Inflammatory macrophage treated with lipopolysaccharide for 1 hour (primary cell): ENCODE data around the gene PPFIBP2.
"Not testable (repeated sequence)": the region's sequence is repeated elsewhere in the genome, so short reads cannot be mapped to it uniquely, and the experiment has no call there.

ENCODE experiments used
- DNase-seq, 2 donors: peaks; one replicate each; pipeline ENCODE4 v3.0.0-alpha.2; 2020 to 2022

The PPFIBP2 gene

GRCh38 chr11:7638710-7639642 is 125.2 kb downstream of the PPFIBP2 start:
- no peak for DNase-seq

- no peak for DNase-seq
These were observed 125.8 kb downstream of the PPFIBP2 start for GRCh38 chr11:7639643-7640025.

- DNase-seq: no peak
These were observed 127.0 kb downstream of the PPFIBP2 start for GRCh38 chr11:7640816-7641215.

GRCh38 chr11:7642747-7643146 is 128.9 kb downstream of the PPFIBP2 start:
- no peak for DNase-seq

GRCh38 chr11:7643314-7643713 is 129.5 kb downstream of the PPFIBP2 start:
- no peak for DNase-seq

GRCh38 chr11:7645206-7645605 is 131.4 kb downstream of the PPFIBP2 start:
- no peak for DNase-seq

- no peak for DNase-seq
These were observed 133.1 kb downstream of the PPFIBP2 start for GRCh38 chr11:7646866-7647265.

GRCh38 chr11:7648264-7648663 is 134.5 kb downstream of the PPFIBP2 start:
- no peak for DNase-seq

- peak; percentile 28 to 31 for DNase-seq
These were observed 137.3 kb downstream of the PPFIBP2 start for GRCh38 chr11:7651140-7651551.

- DNase-seq: no peak
These were observed 137.9 kb downstream of the PPFIBP2 start for GRCh38 chr11:7651700-7652099.

- DNase-seq: no peak
These were observed 140.5 kb downstream of the PPFIBP2 start for GRCh38 chr11:7654195-7654705.

GRCh38 chr11:7655253-7656217 is 141.7 kb downstream of the PPFIBP2 start:
- DNase-seq: no peak

GRCh38 chr11:7656704-7657103 is 142.9 kb downstream of the PPFIBP2 start:
- DNase-seq: no peak

- DNase-seq: peak; percentile 25 to 52
These were observed 143.7 kb downstream of the PPFIBP2 start for GRCh38 chr11:7657306-7658025.

GRCh38 chr11:7663531-7663930 is 149.7 kb downstream of the PPFIBP2 start:
- not testable (repeated sequence) for DNase-seq

GRCh38 chr11:7664867-7665266 is 151.1 kb downstream of the PPFIBP2 start:
- DNase-seq: no peak

- DNase-seq: peak; percentile 39 to 74
These were observed 151.9 kb downstream of the PPFIBP2 start for GRCh38 chr11:7665473-7666291.

- no peak for DNase-seq
These were observed 152.6 kb downstream of the PPFIBP2 start for GRCh38 chr11:7666292-7666866.

- no peak for DNase-seq
These were observed 153.7 kb downstream of the PPFIBP2 start for GRCh38 chr11:7667460-7667859.

GRCh38 chr11:7668464-7668863 is 154.7 kb downstream of the PPFIBP2 start:
- no peak for DNase-seq

- no peak for DNase-seq
These were observed 155.1 kb downstream of the PPFIBP2 start for GRCh38 chr11:7668911-7669310.
